NCI-H446 (cell line): ENCODE measurements around the gene CAB39L.
"Not testable (repeated sequence)": the region's sequence is repeated elsewhere in the genome, so short reads cannot be mapped to it uniquely, and the experiment has no call there.

Experiments used
- DNase-seq, 2 experiments: peaks; one replicate each; lab custom pipeline; 2025; lab: John Stamatoyannopoulos, UW

The CAB39L gene

DNA sequence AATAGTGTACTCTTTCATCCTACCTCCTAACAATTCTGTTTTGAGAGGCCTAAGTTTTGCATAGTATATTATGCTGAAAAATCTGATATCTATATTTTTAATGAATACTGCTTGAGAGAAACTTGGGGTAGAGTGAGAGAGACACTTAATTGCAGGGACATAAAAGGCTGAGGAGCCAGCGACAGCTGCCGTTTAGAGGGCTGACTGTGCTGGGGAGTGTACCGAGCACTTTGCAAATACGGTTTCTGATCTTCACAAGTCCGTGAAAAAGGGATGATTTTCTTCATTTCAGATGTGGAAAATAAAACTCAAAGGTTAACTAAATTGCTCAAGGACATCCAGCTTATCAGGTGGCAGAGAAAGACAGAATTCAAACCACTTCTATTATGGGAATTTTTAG is 97.4 kb downstream of the CAB39L start:
- no peak for DNase-seq

DNA sequence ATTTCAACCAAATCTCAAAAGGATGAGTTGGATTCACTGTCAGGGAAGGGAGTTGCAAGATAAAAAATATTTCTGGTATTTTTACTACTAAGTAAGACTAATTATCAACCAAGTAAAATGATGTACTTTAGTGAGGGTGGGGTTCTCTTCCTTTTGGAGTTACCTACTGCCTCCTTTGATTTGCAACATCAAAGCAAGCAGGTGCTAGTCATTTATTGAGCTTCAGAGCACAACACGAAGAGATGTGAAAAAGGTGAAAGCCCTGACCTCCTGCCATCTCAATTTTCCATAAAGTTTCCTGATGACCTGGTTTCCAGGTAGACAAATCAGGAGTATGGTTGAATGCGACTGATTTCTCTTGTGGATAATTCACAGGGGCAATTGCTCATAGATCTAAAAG is 100.1 kb downstream of the CAB39L start:
- DNase-seq, result no peak

DNA sequence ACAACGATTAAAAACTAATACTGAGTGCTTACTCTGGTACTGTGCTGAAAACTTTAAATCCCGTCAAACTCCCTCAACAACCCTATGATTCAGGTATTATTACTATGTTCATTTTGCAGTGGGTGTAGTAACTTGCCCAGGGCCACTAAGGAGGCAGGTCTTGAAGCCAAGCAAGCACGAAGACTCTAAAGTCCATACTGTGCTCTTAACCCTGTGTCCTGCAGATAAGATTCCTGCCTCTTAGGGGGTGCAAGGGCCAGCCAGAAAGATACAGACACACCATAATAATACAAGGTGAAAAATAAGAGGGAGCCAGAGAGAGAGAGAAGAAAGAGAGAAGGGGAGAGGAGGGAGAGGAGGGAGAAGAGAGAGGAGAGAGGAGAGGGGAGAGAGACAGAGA is 100.6 kb downstream of the CAB39L start:
- DNase-seq, result no peak

DNA sequence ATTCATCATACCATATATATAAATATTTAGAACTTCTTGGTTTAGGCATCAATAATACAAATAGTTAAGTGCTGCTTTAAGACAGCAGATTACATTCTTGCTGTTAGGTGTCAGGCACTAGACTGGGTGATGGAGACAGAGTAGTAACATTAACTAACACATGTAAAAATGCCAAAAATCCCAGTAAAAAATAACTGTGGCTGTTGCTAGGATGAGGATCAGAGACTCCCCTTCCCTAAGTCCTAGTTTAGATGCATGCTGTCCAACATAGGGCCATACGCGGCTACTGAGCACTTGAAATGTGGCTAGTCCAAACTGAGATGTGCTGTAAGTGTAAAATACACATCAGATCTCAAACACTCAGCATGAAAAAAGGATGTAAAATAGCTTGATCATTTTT is 101.4 kb downstream of the CAB39L start:
- DNase-seq, result no peak

DNA sequence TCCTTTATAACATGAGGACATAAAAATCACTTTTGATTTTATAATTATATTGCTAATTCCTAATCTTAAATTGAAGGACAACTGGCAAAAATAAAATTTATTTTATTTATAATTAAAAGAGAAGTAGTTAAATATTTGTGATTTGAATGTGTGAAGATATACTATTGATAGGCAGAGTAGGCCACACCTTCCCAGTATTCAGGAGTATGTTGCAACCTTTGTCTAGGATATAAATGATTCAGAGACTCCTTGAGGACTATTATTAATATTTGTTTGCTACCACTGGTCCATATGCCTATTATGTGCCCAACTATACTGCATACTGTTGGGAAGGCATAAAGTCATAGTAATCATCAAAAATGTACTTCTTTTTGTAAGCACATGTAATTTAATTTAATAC is 101.9 kb downstream of the CAB39L start:
- DNase-seq, result no peak

DNA sequence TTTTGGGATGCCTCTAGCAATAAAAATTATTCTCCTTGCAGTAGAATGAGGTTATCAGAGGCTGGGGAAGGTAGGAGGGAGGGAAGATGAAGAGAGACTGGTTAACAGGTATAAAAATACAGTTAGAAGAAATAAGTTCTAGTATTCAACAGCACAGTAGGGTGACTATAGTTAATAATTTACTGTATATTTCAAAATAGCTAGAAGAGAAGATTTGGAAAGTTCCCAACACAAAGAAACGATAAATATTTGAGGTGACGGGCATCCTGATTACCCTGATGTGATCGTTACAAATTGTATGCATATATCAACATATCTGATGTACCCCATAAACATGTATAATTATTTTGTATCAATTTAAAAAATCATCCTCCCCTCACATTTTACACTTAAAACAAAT is 102.3 kb downstream of the CAB39L start:
- DNase-seq, result no peak

DNA sequence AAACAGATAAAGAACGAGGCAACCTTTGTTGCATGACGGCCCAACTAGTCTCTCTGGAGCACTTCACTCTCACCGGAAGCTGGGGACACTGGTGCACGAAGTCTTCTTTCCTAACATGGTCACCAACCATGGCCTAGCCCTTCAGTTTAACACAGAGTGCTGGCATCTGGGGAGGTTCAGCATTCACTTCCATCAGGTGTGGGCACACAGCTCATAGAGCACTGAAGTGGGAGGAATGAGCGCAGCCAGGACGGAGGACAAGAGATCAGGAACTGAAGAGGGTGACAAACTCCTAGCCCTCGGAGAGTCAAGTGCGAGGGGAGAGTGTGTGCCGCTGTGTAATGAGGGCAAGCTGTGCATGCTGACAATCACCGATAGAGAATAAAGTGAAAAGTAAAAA is 103.7 kb downstream of the CAB39L start:
- no peak for DNase-seq

DNA sequence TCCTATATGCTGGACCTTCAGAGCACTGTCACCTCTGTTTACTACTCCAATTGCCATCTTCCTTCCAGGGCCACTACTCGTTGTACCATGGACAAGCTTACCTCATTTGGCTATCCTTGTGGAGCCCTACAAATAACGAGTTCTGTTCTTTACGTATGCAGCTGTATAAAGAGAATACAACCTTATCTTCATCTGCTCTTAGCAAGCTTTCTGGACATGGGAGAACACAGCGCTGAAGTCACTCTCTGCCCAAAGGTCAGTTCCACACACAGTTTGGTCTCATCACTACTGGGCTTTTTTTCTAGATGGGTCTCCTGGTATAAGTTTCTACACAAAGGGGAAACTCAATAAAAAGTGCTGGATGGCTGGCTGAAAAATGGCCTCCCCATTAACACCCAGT is 107.2 kb downstream of the CAB39L start:
- no peak for DNase-seq

DNA sequence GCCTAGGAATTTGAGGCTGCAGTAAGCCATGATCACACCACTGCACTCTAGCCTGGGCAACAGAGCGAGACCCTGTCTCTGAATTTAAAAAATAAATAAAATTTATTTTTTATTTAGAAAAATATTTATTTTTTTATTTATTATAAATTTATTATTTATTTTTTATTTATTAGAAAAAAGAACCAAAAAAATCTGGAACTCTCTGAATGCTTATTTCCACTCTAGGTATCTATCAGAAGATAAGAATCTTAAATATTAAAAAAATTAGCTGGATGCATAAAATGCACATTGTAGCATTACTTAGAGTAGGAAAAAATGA is 113.4 kb downstream of the CAB39L start:
- no peak for DNase-seq

DNA sequence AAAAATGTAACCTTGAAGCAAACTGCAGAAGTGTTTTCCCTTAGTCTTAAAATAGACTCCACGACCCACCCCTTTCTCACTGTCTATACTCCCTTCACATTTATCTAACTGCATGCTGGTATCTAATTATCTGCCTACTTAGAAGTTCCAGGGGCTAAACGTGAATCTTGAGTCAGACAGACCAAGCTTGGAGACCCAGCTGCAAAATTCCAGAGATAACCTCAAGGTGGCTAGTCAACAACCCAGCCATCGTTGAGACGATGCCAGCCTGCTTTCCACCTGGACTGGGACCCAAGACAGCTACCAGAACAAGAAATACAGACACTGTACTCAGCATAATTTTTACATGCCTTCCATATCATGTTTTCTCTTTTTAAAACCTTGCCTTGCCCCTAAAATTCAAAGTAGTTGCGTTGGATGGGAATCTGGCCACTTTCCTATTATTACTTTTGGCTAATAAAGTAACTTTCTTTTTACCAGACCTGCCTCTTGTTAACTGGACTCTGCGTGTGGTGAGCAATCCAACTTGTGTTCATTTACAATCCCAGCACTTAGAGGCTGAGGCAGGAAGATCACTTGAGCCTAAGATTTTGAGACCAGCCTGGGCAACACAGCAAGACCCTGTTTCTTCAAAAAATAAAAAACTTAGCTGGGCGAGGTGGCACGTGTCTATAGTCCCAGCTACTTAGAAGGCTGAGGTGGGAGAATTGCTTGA is 113.9 kb downstream of the CAB39L start:
- DNase-seq, result no peak

DNA sequence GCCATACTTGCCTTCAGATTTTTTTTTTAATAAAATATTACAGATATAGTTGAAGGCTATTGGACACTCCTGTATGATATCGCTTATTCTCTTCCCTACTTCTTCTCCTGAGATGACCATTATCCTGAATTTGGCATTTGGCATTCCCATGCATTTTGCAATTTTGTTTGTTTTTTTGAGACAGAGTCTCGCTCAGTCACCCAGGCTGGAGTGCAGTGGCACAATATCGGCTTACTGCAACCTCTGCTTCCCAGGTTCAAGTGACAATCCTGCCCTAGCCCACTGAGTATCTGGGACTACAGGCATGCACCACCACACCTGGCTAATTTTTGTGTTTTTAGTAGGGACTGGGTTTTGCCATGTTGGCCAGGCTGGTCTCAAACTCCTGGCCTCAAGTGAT is 116.7 kb downstream of the CAB39L start:
- DNase-seq, result not testable (repeated sequence)

DNA sequence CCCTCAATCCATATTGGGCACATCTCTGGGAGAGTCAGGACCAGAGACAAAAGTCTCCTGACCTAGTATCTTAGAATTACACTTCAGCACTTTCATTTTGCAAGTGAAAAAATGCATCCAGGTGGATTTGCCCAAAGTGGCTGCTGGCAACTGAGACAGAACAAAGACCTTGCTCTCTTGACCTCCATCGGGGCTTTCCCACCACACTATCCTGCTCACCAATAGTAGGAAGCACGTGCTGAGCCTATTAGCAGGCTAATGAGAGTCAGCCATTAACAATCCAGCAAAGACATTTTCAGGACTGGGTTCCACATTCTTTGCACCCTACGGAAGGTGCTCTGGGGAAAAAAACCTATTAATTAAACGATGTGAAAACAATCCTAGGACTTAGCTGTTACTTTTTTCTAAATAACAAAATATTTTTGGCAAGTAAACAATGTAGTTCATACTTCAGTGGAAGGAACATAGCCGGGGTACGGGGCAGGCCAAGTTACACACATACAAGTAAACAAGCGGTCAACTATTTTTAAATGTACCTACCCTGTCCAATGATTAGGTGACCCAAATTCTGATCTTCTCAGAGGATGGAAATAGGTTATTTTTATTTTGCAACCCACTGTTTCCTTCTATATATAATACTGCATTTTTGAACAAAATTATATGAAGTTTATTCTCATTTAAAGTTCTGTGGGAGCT is 117.5 kb downstream of the CAB39L start:
- DNase-seq, result no peak

DNA sequence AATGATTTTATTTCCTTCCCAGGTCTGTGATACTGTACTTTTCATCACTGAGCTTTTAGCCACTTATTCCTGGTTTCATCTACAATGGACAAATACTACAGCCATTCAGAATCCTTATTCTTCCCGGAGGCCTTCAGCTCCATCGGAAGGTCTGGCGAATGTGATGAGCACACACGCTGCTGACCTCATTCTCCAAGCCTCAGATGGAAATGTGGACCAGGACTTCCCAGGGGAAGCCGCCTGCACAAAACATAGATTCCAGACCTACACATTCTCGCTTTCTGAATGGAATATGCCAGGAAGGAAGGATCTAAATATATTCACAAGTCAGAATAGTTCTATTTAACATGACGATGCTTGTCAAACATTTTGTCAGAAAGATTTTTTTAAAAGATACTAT is 120.5 kb downstream of the CAB39L start:
- DNase-seq, result no peak

DNA sequence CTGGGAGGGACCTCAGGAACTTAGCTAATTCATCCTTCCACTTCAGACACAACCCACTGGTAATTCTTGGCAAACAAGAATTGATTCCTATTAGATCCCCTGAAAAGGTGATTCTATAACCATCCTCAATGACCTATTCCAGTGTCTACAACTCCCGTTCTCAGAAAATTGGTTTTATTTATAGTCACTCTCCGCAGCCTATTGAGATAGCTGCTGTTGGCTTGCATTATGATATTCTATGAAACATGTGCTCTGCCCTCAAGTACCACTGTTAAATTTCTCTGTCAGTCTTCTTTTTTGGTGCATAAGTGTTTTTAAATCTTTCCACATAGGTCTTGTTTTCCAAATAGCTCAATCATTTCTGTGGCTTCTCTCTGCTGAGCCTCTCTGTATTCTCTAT is 121.2 kb downstream of the CAB39L start:
- DNase-seq, result no peak

DNA sequence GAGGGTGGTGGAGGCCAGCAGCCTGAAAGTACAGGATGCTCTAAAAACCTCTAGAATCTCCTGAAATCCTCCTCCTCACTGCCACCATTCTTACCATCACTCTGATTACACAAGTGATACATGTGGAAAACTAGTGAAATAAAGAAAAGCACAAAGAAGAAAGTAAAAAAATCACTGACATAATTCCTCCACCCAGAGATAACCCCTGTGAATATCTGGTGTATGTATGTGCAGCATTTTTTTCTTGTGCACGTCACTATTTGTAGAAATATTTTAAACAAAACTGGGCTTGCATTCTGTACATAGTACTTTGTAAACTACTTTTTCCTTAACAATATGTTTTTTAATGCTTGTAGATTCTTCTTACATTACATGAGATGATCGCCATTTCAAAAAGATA is 122.9 kb downstream of the CAB39L start:
- DNase-seq, result no peak

DNA sequence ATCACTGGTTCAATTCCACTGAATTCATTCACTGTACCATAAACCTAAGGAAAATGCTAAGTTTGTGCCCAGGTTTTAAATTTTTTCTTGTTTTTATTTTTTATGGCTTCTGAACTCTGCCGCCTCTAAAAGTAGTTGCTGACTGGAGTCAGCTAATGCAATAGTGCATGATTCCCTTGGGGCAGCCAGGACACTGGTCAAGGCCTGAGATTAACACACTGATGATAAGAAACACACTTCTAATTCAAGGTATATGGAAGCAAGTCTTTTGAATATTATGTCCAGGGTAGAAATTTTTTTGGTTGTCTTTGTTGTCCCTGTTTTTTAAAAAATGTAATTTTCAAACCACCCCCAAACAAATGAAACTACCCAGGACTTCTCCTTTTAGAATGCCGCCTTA is 123.9 kb downstream of the CAB39L start:
- DNase-seq, result no peak

DNA sequence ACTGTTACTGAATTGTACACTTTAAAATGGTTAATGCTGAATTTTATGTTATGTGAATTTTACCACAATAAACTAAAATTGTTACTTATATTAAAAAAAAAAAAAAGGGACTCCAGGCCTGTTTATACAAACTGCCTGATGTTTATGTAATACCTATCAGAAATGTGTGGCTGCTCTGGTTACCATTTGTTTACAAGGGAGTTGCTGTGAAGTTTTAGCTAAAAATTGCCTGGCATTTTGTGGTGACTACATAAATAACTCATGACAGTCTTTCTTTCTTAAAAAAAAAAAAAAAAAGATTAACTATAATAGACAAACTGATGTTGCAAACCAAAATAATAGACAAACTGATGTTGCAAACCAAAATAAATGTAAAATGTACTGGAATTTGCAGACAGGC is 124.3 kb downstream of the CAB39L start:
- no peak for DNase-seq

DNA sequence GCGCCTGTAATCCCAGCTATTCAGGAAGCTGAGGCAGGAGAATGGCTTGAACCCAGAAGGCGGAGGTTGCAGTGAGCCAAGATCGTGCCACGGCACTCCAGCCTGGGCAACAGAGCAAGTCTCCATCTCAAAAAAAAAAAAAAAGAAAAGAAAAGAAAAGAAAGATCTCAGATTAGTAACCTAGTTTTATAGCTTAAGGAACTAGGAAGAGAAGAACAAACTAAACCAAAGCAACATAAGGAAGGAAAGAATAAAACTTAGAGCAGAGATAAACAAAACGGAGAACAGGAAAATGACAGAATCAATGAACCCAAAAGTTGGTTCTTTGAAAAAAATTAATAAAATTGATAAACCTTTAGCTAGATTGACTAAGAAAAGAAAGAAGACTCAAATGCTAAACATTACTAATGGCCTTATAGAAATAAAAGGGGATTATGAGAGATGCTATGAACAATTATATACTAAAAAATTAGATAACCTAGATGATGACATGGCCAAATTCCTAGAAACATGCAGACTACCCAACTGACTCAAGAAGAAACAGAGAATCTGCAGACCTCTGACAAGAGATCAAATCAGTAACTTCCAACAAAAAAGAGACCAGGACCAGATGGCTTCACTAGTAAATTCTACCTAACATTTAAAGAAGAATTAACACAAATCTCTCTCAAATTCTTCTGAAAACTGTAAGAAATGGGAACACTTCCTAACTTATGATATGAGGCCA is 127.9 kb downstream of the CAB39L start:
- DNase-seq, result no peak

DNA sequence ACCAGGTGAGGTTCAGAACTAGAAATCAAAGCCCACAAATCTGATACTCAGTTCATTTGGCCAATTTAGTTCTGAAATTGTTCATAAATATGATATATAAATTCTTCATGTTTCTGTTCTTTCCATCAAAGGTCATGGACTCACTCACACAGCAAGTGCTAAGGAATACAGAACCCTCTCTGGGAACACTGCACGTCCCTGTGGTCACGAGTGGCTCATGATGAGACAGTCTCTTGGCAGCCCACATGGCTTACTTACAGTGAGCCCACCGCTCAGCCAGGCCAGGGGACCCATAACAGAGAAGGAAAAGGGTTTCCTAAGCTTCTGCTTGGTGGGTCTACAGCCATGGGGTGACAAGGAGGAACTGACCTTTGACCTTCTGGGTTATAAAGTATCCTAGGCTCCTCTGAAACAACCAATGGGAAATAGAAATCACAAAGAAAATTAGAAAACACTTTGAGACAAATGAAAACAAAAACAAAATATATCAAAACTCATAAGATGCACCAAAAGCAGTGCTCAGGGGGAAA is 128.8 kb downstream of the CAB39L start:
- DNase-seq, result no peak

DNA sequence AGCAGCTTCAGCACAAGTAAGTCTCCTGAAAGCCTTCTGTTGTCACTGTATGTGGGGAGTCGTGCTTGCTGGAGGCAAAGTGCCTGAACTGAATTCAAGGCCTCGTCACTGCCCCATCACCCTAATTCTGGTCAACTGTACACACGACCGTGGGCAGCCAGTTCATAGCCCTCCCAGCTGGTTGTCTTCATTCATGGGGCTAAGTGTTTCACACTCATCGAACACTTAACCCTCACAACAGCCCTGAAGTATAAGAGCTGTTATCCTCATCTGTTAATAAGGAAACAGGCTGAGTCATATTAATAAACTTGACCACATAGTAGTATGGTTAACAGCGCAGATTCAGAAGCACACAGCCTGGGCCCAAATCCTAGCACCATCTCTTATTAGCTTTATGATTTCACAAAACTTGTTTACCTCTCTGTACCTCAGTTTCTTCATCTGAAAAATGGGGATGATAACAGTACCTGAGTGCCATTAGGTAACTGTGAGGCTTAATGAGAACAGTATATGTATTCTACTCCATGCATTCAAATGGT is 129.5 kb downstream of the CAB39L start:
- DNase-seq, result no peak

DNA sequence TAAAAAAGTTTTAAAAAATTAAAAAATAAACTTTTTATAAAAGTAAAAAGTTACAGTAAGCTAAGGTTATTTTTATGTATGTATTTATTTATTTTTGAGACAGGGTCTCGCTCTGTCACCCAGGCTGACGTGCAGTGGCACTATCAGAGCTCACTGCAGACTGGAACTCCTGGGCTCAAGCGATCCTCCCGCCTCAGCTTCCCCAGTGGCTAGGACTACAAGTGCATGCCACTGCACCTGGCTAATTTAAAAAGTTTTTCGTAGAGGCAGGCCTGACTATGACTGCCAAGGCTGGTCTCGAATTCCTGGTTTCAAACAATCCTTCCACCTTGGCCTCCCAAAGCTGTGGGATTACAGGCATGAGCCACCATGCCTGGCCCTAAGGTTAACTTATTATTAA is 132.0 kb downstream of the CAB39L start:
- DNase-seq, result no peak

DNA sequence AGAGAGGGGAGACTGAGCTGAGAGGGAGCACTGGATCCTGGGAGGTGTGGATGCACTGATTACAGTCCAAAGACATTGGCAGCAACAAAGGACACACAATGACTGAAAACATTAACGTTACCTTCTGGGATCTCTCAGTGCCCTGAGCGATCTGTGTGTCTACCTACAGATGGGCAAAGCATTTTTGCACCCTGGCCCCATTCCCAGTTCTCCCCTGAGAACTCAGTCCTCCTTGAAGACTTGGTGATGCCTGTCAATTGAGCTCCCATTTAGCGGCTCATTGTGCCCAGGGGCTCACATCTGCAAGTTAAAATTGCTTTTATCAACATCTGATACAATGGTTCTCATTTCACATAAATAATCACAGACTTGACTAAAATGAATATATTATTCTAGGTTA is 133.6 kb downstream of the CAB39L start:
- no peak for DNase-seq

DNA sequence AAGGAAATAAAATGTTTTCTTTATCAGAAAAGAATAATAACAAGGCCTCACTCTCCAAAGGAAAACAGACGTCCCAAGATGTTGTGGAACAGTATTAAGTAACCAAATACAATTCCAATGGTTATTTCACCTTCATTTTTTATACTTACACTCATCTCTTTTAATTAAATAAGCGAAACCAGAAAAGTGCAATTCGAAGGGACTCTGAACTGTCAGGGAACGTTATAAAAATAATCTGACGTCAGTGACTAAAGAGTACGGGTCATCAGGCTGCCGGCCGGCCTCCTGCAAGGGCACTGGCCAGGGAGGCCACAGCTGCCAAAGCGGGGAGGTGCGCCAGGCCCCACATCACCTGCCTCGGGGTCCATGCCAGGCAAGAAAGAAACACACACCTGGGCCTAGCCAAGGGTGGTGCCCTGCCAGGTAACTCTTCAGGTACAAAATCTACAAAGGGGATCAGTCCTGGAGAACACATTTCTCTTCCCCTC is 134.9 kb downstream of the CAB39L start:
- DNase-seq, result no peak
